ENCODE results near the gene RAB33A.

DNA sequence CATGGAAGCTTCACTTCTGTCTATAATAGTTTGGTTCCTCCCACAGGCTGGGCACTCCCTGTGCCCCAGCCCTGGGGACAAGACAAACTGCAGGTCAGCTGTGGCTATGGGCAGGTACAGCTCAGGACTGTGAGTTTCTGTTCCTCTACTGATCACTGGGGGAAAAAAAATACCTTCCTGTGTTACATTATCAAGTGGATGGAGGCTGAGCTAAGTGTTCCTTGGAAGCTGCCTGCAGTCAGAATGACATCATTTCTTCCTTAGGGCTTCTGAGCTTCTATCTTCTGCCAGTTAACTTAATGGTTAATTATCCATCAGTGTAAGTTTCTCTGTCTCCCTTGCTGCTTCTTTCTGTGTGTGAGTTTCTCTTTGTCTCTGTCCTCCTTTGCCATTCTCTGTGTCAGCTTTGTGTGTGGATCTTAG is 4.6 kb downstream of the RAB33A start:
- TF ChIP-seq, protein P1, sequence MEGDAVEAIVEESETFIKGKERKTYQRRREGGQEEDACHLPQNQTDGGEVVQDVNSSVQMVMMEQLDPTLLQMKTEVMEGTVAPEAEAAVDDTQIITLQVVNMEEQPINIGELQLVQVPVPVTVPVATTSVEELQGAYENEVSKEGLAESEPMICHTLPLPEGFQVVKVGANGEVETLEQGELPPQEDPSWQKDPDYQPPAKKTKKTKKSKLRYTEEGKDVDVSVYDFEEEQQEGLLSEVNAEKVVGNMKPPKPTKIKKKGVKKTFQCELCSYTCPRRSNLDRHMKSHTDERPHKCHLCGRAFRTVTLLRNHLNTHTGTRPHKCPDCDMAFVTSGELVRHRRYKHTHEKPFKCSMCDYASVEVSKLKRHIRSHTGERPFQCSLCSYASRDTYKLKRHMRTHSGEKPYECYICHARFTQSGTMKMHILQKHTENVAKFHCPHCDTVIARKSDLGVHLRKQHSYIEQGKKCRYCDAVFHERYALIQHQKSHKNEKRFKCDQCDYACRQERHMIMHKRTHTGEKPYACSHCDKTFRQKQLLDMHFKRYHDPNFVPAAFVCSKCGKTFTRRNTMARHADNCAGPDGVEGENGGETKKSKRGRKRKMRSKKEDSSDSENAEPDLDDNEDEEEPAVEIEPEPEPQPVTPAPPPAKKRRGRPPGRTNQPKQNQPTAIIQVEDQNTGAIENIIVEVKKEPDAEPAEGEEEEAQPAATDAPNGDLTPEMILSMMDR (IDR thresholded peaks at IDR 0.05), result no peak
- no peak for TF ChIP-seq POLR2A (IDR thresholded peaks at IDR 0.05)

All from lower leg skin (tissue), 3 donors.